Activated CD8-positive, alpha-beta memory T cell treated with anti-CD3 and anti-CD28 coated beads for 4 hours (primary cell): Measurements from ENCODE around the gene TANGO2.

ENCODE experiments used
- DNase-seq, 2 donors: peaks; one replicate each; pipeline ENCODE4 v3.0.0-alpha.2; 2020; ENCODE audit warnings: low read depth in 2 of 2

The TANGO2 gene

GRCh38 chr22:19996694-19997384 is 24.1 kb upstream of the TANGO2 start:
- DNase-seq, result no peak

- no peak for DNase-seq
These were observed 23.2 kb upstream of the TANGO2 start for GRCh38 chr22:19997561-19998231.

- DNase-seq, result no peak
These were observed 22.5 kb upstream of the TANGO2 start for GRCh38 chr22:19998232-19998951.

- no peak for DNase-seq
These were observed 21.7 kb upstream of the TANGO2 start for GRCh38 chr22:19998991-19999820.

- no peak for DNase-seq
These were observed 20.4 kb upstream of the TANGO2 start for GRCh38 chr22:20000246-20001081.

GRCh38 chr22:20001082-20001638 is 19.8 kb upstream of the TANGO2 start:
- no peak for DNase-seq

GRCh38 chr22:20002128-20002527 is 18.8 kb upstream of the TANGO2 start:
- DNase-seq, result no peak

- DNase-seq, result no peak
These were observed 18.3 kb upstream of the TANGO2 start for GRCh38 chr22:20002636-20003035.

- no peak for DNase-seq
These were observed 17.6 kb upstream of the TANGO2 start for GRCh38 chr22:20003304-20003703.

GRCh38 chr22:20004464-20004863 is 16.4 kb upstream of the TANGO2 start:
- DNase-seq, result no peak

- no peak for DNase-seq
These were observed 12.5 kb upstream of the TANGO2 start for GRCh38 chr22:20008221-20008995.

GRCh38 chr22:20009018-20009491 is 11.9 kb upstream of the TANGO2 start:
- DNase-seq, result no peak

GRCh38 chr22:20009582-20010306 is 11.2 kb upstream of the TANGO2 start:
- no peak for DNase-seq

- no peak for DNase-seq
These were observed 10.4 kb upstream of the TANGO2 start for GRCh38 chr22:20010307-20011122.

GRCh38 chr22:20011123-20011992 is 9.6 kb upstream of the TANGO2 start:
- no peak for DNase-seq

GRCh38 chr22:20011993-20012740 is 8.7 kb upstream of the TANGO2 start:
- no peak for DNase-seq
